Measurements from ENCODE around the gene CLEC10A. TPM values are rescaled to one million over a fixed set of nuclear protein-coding genes. Genes with fewer than 3 reads are reported as not detected.

The CLEC10A gene
- total RNA-seq, 1 experiment from 2014 or later, result not detected

- DNase-seq (ENCODE audit: low read depth, low spot score), result no peak
- in situ Hi-C loops (cut with HindIII; ENCODE audit: low pct_unique_long_range_greater_than_20kb, low sequenced_read_pairs), result no loop called here
Observed at GRCh38 chr17:7029096-7029495, 51.0 kb downstream of the CLEC10A start.

- DNase-seq (ENCODE audit: low read depth, low spot score), result no peak
- in situ Hi-C loops (cut with HindIII; ENCODE audit: low pct_unique_long_range_greater_than_20kb, low sequenced_read_pairs), result no loop called here
Observed at GRCh38 chr17:7027335-7027734, 52.7 kb downstream of the CLEC10A start.

GRCh38 chr17:7026471-7027115 lies 53.5 kb downstream of the CLEC10A start:
- in situ Hi-C loops (cut with HindIII; ENCODE audit: low pct_unique_long_range_greater_than_20kb, low sequenced_read_pairs), result no loop called here
- no peak for DNase-seq (ENCODE audit: low read depth, low spot score)

GRCh38 chr17:7025245-7025644 lies 54.8 kb downstream of the CLEC10A start:
- no peak for DNase-seq (ENCODE audit: low read depth, low spot score)
- in situ Hi-C loops (cut with HindIII; ENCODE audit: low pct_unique_long_range_greater_than_20kb, low sequenced_read_pairs), result no loop called here

Small RNAs within 50 kb of the gene (small RNA-seq; reads per million reads assigned to genes)
- 0 reads per million in 2 experiments for gene AC120057.1

Other genes starting within 250 kb of the CLEC10A start
- gene TEKT1, start 248.5 kb downstream of the CLEC10A start, total RNA-seq (2014; rRNA removed; shearing (Covaris generic)), result not detected in 2 replicates
- gene ALOX12, start 84.2 kb downstream of the CLEC10A start, total RNA-seq (2014; rRNA removed; shearing (Covaris generic)), result not detected in 2 replicates
- 882 and 947 TPM in 2 replicates for gene RNASEK, start 67.6 kb downstream of the CLEC10A start, total RNA-seq (2014; rRNA removed; shearing (Covaris generic))
- gene BCL6B, start 57.2 kb downstream of the CLEC10A start, total RNA-seq (2014; rRNA removed; shearing (Covaris generic)), result not detected in 2 replicates
- 0.61 and 0.64 TPM in 2 replicates for gene SLC16A13, start 44.2 kb downstream of the CLEC10A start, total RNA-seq (2014; rRNA removed; shearing (Covaris generic))
- not detected in 2 replicates for gene SLC16A11, start 36.2 kb downstream of the CLEC10A start, total RNA-seq (2014; rRNA removed; shearing (Covaris generic))
- not detected in 2 replicates for gene ASGR2, start 34.6 kb upstream of the CLEC10A start, total RNA-seq (2014; rRNA removed; shearing (Covaris generic))
- 0.21 and 0.56 TPM in 2 replicates for gene ASGR1, start 99.1 kb upstream of the CLEC10A start, total RNA-seq (2014; rRNA removed; shearing (Covaris generic))
- gene DLG4, start 139.6 kb upstream of the CLEC10A start, total RNA-seq (2014; rRNA removed; shearing (Covaris generic)), result 3.7 and 3.9 TPM in 2 replicates
- gene ACADVL, start 139.7 kb upstream of the CLEC10A start, total RNA-seq (2014; rRNA removed; shearing (Covaris generic)), result 123 and 148 TPM in 2 replicates
- gene DVL2, start 154.3 kb upstream of the CLEC10A start, total RNA-seq (2014; rRNA removed; shearing (Covaris generic)), result 86.9 and 91.5 TPM in 2 replicates
- 69.0 and 81.3 TPM in 2 replicates for gene PHF23, start 159.2 kb upstream of the CLEC10A start, total RNA-seq (2014; rRNA removed; shearing (Covaris generic))
- 237 and 305 TPM in 2 replicates for gene GABARAP, start 162.2 kb upstream of the CLEC10A start, total RNA-seq (2014; rRNA removed; shearing (Covaris generic))
- gene CTDNEP1, start 171.5 kb upstream of the CLEC10A start, total RNA-seq (2014; rRNA removed; shearing (Covaris generic)), result 26.9 and 29.2 TPM in 2 replicates
- 43.8 and 58.7 TPM in 2 replicates for gene ELP5, start 172.0 kb upstream of the CLEC10A start, total RNA-seq (2014; rRNA removed; shearing (Covaris generic))
- gene CLDN7, start 182.2 kb upstream of the CLEC10A start, total RNA-seq (2014; rRNA removed; shearing (Covaris generic)), result not detected in 2 replicates
- gene SLC2A4, start 201.5 kb upstream of the CLEC10A start, total RNA-seq (2014; rRNA removed; shearing (Covaris generic)), result 0.79 and 1.1 TPM in 2 replicates
- gene YBX2, start 214.4 kb upstream of the CLEC10A start, total RNA-seq (2014; rRNA removed; shearing (Covaris generic)), result 0.08 and 0.59 TPM in 2 replicates
- gene EIF5A, start 227.4 kb upstream of the CLEC10A start, total RNA-seq (2014; rRNA removed; shearing (Covaris generic)), result 839 and 914 TPM in 2 replicates
- 73.7 and 74.8 TPM in 2 replicates for gene GPS2, start 235.1 kb upstream of the CLEC10A start, total RNA-seq (2014; rRNA removed; shearing (Covaris generic))
- 13.6 and 19.4 TPM in 2 replicates for gene NEURL4, start 249.1 kb upstream of the CLEC10A start, total RNA-seq (2014; rRNA removed; shearing (Covaris generic))

All from SK-MEL-5 (cell line).